Measurements from ENCODE around the gene ACTL7A.

DNA sequence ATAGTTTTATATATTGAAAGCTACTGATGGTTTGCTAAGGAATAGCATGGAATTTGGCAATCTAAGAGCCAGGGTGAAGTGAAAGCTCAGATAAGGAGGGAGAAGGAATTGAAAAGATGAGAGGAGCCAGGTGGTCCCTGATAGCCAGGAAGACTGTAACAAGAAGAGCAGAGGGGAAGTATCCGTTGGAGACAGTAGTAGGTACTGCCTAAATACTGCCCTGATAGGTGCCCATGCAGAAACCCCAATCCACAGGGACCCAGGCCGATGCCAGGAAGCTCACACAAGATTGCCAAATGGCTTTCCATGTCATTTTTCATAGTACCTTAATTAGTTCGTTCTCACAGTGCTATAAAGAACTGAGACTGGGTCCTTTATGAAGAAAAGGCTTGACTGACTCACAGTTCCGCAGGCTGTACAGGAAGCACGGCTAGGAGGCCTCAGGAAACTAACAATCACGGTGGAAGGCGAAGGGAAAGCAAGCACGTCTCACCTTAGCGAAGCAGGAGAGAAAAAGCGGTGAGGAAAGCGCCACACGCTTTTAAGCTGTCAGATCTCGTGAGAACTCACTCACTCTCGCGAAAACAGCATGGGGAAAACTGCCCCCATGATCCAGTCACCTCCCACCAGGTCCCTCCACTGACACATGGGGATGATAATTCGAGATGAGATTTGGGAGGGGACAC lies 19.3 kb upstream of the ACTL7A start:
- TF ChIP-seq GATA2 (IDR thresholded peaks at IDR 0.05; ENCODE audit: low read depth, low read length) (no peak), GATA3 (IDR thresholded peaks at IDR 0.05; ENCODE audit: low read depth, low read length) (no peak)
